ENCODE results near the gene FOXP1.

GRCh38 chr3:71489315-71489761, 94.2 kb downstream of the FOXP1 start:
- TF ChIP-seq CTCF (IDR thresholded peaks at IDR 0.05) (no peak), EZH2 (IDR thresholded peaks at IDR 0.05; ENCODE audit: borderline replicate concordance, insufficient read depth, low read depth, low read length, poor library complexity, severe bottlenecking) (no peak)

Measured in B cell (primary cell).